HL-60 (cell line): ENCODE data around the gene SLCO4A1.

ENCODE experiments used
- CTCF ChIP-seq: IDR thresholded peaks from one replicate; pipeline ENCODE4 v1.5.1; 2011; ENCODE audit warnings: low read length, control low read depth, inconsistent platforms; ENCODE audit not compliant: insufficient read depth
- POLR2AphosphoS5 ChIP-seq: IDR thresholded peaks from 2 replicates; pipeline ENCODE4 v1.6.1; 2012; ENCODE audit warnings: low read depth
- SPI1 ChIP-seq: IDR thresholded peaks from 2 replicates; pipeline ENCODE4 v1.6.1; 2012; ENCODE audit warnings: low read depth, mild to moderate bottlenecking, borderline replicate concordance

DNA sequence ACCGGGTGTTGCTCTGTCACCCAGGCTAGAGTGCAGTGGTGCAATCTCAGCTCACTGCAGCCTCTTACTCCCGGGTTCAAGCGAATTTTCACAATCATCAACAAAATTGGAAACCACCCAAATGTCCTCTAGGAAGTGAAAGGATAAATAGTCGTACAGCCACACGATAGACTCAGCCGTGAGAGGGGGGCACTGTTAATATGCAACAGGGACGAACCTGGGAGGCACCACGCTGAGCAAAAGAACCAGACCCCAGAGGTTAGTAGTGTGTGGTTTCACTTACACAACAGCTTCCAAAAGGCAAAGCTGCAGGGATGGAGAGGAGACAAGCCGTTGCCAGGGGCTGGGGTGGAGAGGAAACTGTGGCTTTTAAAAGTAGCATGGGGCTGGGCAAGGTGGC lies 36.2 kb downstream of the SLCO4A1 start:
- no peak for TF ChIP-seq CTCF
- peak; percentile 1; the same call in 1 of the 2 replicates for TF ChIP-seq SPI1
- TF ChIP-seq POLR2AphosphoS5, result peak; percentile 51; the same call in 1 of the 2 replicates
